Activated CD4-positive, alpha-beta T cell treated with anti-CD3 and anti-CD28 coated beads, Interleukin-2, amount 10 ng/mL, durations not matched to agents 24 days and 14 days (primary cell): ENCODE data around the gene HSD3B2. TPM values are rescaled to one million over a fixed set of nuclear protein-coding genes. Genes with fewer than 3 reads are reported as not detected.

Source experiments
- DNase-seq: peaks from one replicate; pipeline ENCODE4 v3.0.0; 2022
- H3K27ac Mint-ChIP-seq: one replicate; pipeline ENCODE4 v1.8.0; 2022; ENCODE audit warnings: mild to moderate bottlenecking, mixed read lengths
- H3K27me3 Mint-ChIP-seq: one replicate; pipeline ENCODE4 v1.8.0; 2022; ENCODE audit warnings: mixed read lengths
- H3K36me3 Mint-ChIP-seq: one replicate; pipeline ENCODE4 v1.8.0; 2022; ENCODE audit warnings: low read depth, mild to moderate bottlenecking, mixed read lengths
- H3K4me1 Mint-ChIP-seq: one replicate; pipeline ENCODE4 v1.8.0; 2021; ENCODE audit warnings: mixed read lengths
- H3K4me3 Mint-ChIP-seq: one replicate; pipeline ENCODE4 v1.8.0; 2022; ENCODE audit warnings: mild to moderate bottlenecking, moderate library complexity, mixed read lengths
- H3K9me3 Mint-ChIP-seq: one replicate; pipeline ENCODE4 v1.8.0; 2021; ENCODE audit warnings: mixed read lengths
- intact Hi-C: fragments of 100-400 bp; cut with micrococcal nuclease; formaldehyde crosslinking; loops from one replicate; pipeline ENCODE4 v1.15.1; 2023
- total RNA-seq: library from RNA; stranded (reverse); gene quantifications from 2 replicates; pipeline ENCODE4 v1.2.3, GENCODE V29; 2022

The HSD3B2 gene
- total RNA-seq, 1 donor from 2014 or later: not detected

DNA sequence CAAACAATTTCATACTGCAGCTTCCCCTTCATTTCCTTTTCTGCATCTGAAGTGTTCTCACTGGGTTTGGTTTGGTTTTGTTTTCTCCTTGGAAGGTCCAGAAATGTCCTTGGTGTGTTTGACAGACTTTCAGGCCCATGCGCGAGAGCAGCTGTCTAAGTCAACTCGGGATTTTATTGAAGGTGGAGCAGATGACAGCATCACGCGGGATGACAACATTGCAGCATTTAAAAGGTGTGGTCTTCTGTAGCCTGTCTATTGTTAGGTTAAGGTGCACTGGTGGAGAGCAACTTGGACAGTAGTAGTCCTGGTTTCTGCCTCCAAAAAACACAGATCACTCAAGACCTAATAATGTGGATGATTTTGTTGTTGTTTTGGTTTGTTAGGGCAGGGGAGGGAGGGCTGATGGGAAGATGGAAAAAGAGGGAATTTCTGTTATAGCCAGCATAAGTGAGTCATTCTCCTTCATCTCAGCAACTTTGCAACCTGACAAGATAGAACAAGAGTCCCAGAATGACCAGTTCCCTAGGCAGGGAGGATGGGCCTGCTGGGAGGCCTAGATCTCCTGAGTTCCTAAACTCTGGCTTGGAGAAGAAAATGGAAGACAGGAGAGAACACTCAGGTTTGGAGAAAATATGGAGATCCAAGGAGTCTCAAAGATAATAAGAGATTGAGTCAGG lies 33.8 kb upstream of the HSD3B2 start:
- H3K27ac Mint-ChIP-seq: no peak overlapping the region
- intact Hi-C loops: no loop called here
- H3K36me3 Mint-ChIP-seq: no peaks in the 10 kb centered on the region
- no peaks in the 10 kb centered on the region for H3K9me3 Mint-ChIP-seq
- H3K4me3 Mint-ChIP-seq: no peak overlapping the region
- no peaks in the 10 kb centered on the region for H3K4me1 Mint-ChIP-seq
- peaks cover 4% of the 10 kb centered on the region for H3K27me3 Mint-ChIP-seq
- no peak for DNase-seq

DNA sequence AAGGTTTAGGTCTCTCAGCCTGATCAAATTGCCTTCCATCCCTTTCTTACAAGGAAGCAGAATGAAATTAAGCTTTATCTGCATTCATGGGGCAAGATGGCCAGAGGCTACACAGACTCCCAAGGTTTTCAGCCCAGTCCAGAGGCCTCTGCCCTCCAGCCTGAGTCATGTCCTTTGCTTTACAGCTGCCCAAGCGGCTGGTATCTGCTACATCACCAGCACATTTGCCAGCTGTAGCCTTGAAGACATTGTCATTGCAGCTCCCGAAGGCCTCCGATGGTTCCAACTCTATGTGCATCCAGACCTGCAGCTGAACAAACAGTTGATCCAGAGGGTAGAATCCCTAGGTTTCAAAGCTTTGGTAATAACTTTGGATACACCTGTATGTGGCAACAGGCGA lies 30.4 kb upstream of the HSD3B2 start:
- no peak for DNase-seq
- Mint-ChIP-seq H3K9me3 (no peaks in the 10 kb centered on the region), H3K36me3 (no peaks in the 10 kb centered on the region), H3K27me3 (peaks cover 6% of the 10 kb centered on the region), H3K4me3 (no peak overlapping the region), H3K4me1 (no peaks in the 10 kb centered on the region), H3K27ac (no peak overlapping the region)
- intact Hi-C loops: no loop called here

DNA sequence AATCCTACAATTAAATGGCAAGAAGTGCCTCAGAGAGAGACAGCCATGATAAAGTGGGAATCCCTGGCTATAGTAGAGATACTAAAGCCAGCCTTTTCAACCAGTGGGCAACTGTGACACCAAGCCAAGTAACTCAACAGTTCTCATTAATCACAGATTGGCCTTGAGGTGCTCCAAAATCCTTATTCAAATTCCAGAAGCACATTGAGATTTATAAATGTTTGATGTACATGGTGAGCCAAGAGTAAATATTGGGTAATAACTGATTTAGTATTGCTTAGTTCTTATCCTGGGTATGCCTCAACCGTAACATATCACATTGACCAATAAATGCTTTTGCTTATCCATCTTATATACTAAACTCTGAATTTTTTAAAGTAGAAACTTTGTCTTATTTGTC lies 29.3 kb upstream of the HSD3B2 start:
- H3K4me1 Mint-ChIP-seq: no peaks in the 10 kb centered on the region
- no peak overlapping the region for H3K27ac Mint-ChIP-seq
- no peaks in the 10 kb centered on the region for H3K9me3 Mint-ChIP-seq
- H3K36me3 Mint-ChIP-seq: no peaks in the 10 kb centered on the region
- no peak for DNase-seq
- H3K4me3 Mint-ChIP-seq: no peak overlapping the region
- peaks cover 4% of the 10 kb centered on the region for H3K27me3 Mint-ChIP-seq
- intact Hi-C loops: no loop called here

DNA sequence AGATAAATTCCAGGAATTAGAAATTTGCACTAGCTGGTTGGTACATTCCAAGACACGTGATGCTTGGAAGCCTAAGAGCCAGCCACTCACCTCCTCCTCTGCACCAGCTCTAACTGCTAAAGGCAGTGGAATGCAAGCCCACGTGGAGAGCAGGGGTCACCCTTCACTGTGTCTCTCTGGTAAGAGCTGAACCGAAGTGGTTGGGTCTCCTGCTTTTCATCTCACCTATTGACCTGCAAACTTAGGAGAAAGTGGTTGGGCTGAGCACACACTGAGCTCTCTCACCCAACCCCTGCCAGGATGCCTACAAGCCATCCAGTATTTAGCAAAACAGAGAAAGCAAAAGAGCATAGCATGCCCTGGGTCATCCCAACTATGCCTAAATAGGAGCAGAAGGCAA lies 27.1 kb upstream of the HSD3B2 start:
- no peaks in the 10 kb centered on the region for H3K36me3 Mint-ChIP-seq
- no peak overlapping the region for H3K27ac Mint-ChIP-seq
- no peak overlapping the region for H3K4me3 Mint-ChIP-seq
- H3K27me3 Mint-ChIP-seq: peaks cover 3% of the 10 kb centered on the region
- intact Hi-C loops: no loop called here
- no peak for DNase-seq
- H3K4me1 Mint-ChIP-seq: no peaks in the 10 kb centered on the region
- H3K9me3 Mint-ChIP-seq: no peaks in the 10 kb centered on the region

DNA sequence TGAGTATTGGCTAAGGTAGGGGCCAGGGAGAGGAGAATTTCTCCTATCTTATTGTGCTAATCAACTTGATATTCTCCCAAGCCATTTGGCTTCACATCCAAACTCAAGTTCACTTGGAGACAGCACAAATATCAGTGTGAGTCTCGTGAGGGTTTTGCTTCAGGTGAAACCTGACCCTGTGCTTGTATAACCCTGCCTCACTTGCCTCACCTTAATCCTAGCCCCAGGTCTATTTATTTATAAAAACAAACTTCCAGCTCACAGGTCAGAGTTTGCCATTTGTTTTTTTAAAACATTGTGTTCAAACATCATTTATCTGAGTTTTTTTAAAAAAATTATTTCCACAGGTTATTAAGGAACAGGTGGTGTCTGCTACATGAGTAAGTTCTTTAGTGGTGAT lies 26.5 kb upstream of the HSD3B2 start:
- no peak overlapping the region for H3K4me3 Mint-ChIP-seq
- H3K27me3 Mint-ChIP-seq: peaks cover 3% of the 10 kb centered on the region
- no peaks in the 10 kb centered on the region for H3K36me3 Mint-ChIP-seq
- no peak for DNase-seq
- H3K9me3 Mint-ChIP-seq: no peaks in the 10 kb centered on the region
- H3K4me1 Mint-ChIP-seq: no peaks in the 10 kb centered on the region
- intact Hi-C loops: no loop called here
- H3K27ac Mint-ChIP-seq: no peak overlapping the region

DNA sequence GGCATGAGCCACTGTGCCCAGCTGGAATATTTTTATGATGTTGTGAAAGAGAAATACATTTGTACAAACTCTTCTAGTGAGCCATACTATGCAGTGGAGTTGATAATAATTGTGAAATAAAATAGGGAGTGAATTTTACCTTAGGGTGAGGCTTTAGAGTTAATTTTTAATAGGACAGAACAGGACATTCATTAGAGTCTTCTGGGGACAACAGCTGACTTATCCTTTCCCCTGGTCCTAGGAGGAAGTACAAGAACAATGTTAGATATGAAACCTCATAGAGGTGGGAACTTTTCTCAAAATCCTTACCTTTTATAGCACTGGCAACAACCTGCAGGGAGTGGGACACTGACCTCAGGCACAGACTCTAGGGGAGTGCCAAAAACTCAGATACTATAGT lies 24.4 kb upstream of the HSD3B2 start:
- Mint-ChIP-seq H3K27ac (no peak overlapping the region), H3K36me3 (no peaks in the 10 kb centered on the region), H3K9me3 (no peaks in the 10 kb centered on the region), H3K27me3 (peaks cover 5% of the 10 kb centered on the region), H3K4me1 (no peaks in the 10 kb centered on the region), H3K4me3 (no peak overlapping the region)
- intact Hi-C loops: no loop called here
- no peak for DNase-seq

DNA sequence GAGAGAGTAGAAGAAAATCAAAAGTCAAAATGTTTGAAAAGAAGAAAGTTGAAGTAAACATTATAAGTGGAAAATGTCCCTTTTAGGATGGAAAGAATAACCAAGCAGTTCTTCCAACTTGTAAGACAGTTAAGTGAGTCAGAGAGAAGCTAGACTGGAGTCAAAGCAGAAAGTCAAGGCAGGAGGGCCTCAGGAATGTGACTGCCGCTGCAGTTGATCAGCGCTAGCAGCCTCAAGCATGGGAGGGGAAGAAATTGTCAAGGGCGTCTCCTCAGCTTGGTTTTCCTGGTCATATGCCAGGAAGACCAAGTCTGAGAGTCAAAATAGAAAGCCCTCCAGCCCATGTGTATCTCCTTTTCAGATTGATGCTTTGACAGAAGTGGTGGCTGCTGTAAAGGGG lies 23.2 kb upstream of the HSD3B2 start:
- no peak for DNase-seq
- no peaks in the 10 kb centered on the region for H3K9me3 Mint-ChIP-seq
- intact Hi-C loops: no loop called here

DNA sequence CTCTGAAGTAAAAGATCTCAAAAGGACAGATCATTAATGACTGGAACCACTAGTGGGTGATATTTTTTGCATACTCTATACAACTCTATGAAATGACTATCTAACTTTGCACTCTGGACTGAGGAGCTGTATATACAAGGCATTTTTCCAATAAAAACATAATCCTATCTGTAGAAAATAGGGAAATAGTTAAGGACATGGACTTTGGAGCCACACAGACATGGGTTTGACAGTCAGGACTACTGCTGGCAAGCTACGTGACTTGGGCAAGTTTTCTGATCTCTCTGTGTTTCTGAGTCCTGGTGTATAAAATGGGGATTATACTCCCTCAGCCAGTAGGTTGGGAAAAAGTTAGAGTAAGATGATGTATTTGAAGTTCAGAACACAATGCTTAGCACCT lies 20.9 kb upstream of the HSD3B2 start:
- intact Hi-C loops: no loop called here
- DNase-seq: no peak
- H3K36me3 Mint-ChIP-seq: no peaks in the 10 kb centered on the region
- no peaks in the 10 kb centered on the region for H3K9me3 Mint-ChIP-seq
- peaks cover 5% of the 10 kb centered on the region for H3K27me3 Mint-ChIP-seq
- H3K4me3 Mint-ChIP-seq: no peak overlapping the region
- no peak overlapping the region for H3K27ac Mint-ChIP-seq
- no peaks in the 10 kb centered on the region for H3K4me1 Mint-ChIP-seq

More for the DNA sequence above, 23.2 kb upstream of the HSD3B2 start:
- no peak overlapping the region for H3K27ac Mint-ChIP-seq
- H3K27me3 Mint-ChIP-seq: peaks cover 5% of the 10 kb centered on the region
- H3K4me3 Mint-ChIP-seq: no peak overlapping the region
- H3K4me1 Mint-ChIP-seq: no peaks in the 10 kb centered on the region
- H3K36me3 Mint-ChIP-seq: no peaks in the 10 kb centered on the region

DNA sequence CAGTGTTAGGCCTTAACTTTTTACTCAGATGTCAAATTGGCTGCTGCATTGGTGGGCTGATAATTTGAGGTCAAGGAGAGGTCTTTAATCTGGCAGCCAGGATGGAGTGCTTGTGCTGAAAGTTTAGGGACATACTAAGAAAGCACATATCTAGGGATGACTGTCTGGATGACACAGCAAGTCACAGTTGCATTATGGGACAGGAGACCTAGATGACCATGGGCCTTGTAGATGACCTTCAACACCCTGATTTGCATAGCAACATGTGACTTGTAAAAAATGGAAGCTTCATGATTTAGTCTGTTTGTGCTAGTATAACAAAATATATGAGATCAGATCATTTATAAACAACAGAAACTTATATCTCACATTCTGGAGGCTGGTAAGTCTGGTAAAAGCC lies 18.0 kb upstream of the HSD3B2 start:
- no peaks in the 10 kb centered on the region for H3K36me3 Mint-ChIP-seq
- peaks cover 3% of the 10 kb centered on the region for H3K27me3 Mint-ChIP-seq
- no peaks in the 10 kb centered on the region for H3K4me1 Mint-ChIP-seq
- no peak overlapping the region for H3K4me3 Mint-ChIP-seq
- no peak for DNase-seq
- H3K27ac Mint-ChIP-seq: no peak overlapping the region
- H3K9me3 Mint-ChIP-seq: no peaks in the 10 kb centered on the region
- intact Hi-C loops: no loop called here

DNA sequence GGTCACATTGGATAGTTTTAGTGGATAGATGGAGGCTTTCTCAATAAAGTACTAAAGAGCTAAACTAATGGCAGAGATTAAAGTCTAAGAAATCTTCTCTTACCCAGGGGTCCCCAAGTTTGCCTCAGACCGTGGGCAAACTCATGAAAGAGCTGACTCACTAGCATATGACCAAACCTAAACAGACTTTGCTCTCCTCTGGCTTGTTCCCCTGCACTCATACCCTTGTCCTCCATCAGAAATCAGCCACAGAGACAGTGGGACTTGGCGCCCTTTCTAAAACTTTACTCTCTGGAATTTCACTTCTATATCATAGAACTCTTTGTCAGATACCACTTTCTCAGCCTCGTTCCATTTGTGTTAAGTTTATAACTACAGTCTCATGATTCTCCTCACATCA lies 17.0 kb upstream of the HSD3B2 start:
- Mint-ChIP-seq H3K9me3 (no peaks in the 10 kb centered on the region), H3K36me3 (no peaks in the 10 kb centered on the region), H3K4me1 (no peaks in the 10 kb centered on the region), H3K4me3 (no peak overlapping the region), H3K27ac (no peak overlapping the region), H3K27me3 (peaks cover 5% of the 10 kb centered on the region)
- intact Hi-C loops: no loop called here
- DNase-seq: no peak

DNA sequence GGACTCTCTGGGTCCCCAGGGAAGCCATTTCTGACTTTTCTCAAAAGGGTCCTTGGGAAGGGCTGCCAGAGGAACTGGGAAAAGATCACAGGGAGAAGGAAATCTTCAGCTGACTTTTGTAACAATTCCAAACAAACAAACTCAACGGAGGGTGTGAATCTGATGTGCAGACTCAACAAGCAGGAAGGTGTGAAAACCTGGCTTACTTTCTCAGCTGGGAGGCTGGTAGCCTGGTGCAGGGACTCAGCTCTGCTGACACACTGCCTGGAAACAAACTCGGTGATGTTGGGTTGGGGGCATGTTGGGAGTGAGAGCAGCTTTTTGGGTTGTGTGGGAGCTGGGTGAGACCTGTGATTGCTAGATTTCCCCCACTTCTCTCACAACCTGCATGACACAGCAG lies 10.2 kb upstream of the HSD3B2 start:
- no peaks in the 10 kb centered on the region for H3K36me3 Mint-ChIP-seq
- no peaks in the 10 kb centered on the region for H3K4me1 Mint-ChIP-seq
- DNase-seq: no peak
- no peak overlapping the region for H3K4me3 Mint-ChIP-seq
- peaks cover 5% of the 10 kb centered on the region for H3K27me3 Mint-ChIP-seq
- no peak overlapping the region for H3K27ac Mint-ChIP-seq
- intact Hi-C loops: no loop called here
- H3K9me3 Mint-ChIP-seq: peaks cover 5% of the 10 kb centered on the region

DNA sequence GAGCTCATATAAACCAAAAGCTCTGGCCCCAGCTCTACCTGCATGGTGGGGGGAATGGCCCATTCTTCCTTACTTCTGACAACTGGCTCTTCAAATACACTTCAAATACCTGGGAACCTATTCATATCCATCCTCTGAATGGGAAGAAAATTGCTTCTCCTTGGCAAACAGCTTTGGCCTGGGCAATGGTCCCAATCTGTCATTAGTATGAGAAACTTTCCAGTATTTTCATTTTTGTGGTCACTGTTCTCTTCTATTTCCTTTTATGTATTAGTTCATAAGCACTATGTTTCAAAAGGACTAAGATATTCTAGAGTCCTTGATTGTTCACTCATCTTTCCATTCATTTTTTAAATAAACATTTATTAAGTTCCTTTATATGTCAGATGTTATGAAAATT lies 5.2 kb upstream of the HSD3B2 start:
- no peaks in the 10 kb centered on the region for H3K4me1 Mint-ChIP-seq
- no peak overlapping the region for H3K27ac Mint-ChIP-seq
- intact Hi-C loops: no loop called here
- no peak overlapping the region for H3K4me3 Mint-ChIP-seq
- H3K36me3 Mint-ChIP-seq: no peaks in the 10 kb centered on the region
- no peak for DNase-seq
- H3K27me3 Mint-ChIP-seq: peaks cover 3% of the 10 kb centered on the region
- peaks cover 5% of the 10 kb centered on the region for H3K9me3 Mint-ChIP-seq

DNA sequence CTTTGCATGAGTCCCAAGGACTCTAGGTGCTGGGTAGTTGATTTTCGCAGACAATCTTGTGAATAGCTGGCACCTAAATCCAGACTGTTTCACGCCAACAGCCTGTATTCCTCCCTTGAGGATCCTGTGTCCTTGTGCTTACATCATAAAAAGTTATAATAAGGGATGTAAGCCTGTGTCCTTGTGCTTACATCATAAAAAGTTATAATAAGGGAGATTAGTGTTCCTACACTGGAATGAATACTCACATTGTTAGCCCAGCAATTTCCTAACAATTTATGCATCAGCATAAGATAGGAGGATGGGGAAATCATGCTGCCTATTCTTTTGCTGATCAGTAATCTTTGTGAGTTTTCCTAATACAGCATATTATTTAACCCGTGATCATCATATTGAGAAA lies 4.0 kb upstream of the HSD3B2 start:
- Mint-ChIP-seq H3K4me3 (no peak overlapping the region), H3K4me1 (no peaks in the 10 kb centered on the region), H3K9me3 (peaks cover 5% of the 10 kb centered on the region), H3K27me3 (peaks cover 3% of the 10 kb centered on the region), H3K27ac (no peak overlapping the region), H3K36me3 (no peaks in the 10 kb centered on the region)
- DNase-seq: no peak
- intact Hi-C loops: no loop called here

DNA sequence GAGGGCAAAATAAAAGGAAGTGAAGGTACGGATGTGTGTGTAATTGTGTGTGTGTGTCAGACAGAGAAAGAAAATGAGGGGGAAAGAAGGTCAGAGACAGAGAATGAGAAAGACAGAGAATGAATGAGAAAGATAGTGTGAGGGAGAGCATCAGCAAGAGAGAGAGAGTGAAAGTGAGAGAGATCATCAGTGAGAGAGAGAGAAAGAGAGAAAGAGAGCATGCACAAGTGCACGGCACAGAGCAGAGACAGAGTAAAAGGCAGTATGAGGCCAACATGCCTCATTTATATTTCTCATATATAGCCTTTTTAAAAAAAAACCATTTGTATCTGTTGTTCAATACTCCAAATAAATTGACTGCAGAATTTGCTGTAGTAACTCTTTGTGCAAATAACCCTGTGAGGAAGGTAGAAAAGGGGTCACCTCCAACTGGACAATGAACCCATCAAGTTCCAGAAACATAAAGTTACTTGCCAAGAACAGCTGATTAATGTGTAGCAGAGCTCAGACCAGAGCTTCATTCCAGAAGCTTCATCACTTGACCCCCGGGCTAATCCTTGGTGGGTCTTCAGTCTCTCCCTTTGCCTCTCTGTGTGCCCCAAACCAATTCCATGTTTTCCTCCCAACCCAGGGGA lies 1.2 kb downstream of the HSD3B2 start:
- intact Hi-C loops: no loop called here
- Mint-ChIP-seq H3K4me3 (no peak overlapping the region), H3K9me3 (no peaks in the 10 kb centered on the region), H3K36me3 (no peaks in the 10 kb centered on the region), H3K27me3 (peaks cover 4% of the 10 kb centered on the region), H3K4me1 (no peaks in the 10 kb centered on the region), H3K27ac (no peak overlapping the region)
- no peak for DNase-seq

DNA sequence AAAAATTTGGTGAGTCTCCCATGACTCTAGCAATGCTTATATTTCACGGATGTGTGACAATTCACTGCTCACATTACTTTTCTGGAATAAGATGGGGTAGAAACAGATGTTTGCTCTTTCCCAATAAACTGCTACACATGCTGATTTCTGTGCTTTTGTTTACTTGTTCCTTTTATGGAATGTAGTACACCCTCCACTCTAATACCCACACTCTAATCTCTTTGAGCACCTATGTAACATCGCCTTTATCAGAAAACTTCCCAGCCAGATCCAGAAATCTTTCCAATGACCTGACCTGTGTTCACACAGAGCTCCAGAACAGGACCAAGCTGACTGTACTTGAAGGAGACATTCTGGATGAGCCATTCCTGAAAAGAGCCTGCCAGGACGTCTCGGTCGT lies 4.2 kb downstream of the HSD3B2 start:
- Mint-ChIP-seq H3K27me3 (peaks cover 6% of the 10 kb centered on the region), H3K9me3 (no peaks in the 10 kb centered on the region), H3K4me1 (no peaks in the 10 kb centered on the region), H3K27ac (no peak overlapping the region), H3K36me3 (no peaks in the 10 kb centered on the region), H3K4me3 (no peak overlapping the region)
- no peak for DNase-seq
- intact Hi-C loops: no loop called here
